Cardiac fibroblast (primary cell): Measurements from ENCODE around the gene AAGAB.
"Not testable (repeated sequence)": the region's sequence is repeated elsewhere in the genome, so short reads cannot be mapped to it uniquely, and the experiment has no call there.

ENCODE experiments used
- DNase-seq, 2 donors: peaks; one replicate each; pipeline versions ENCODE4 v3.0.0 to v3.0.0-alpha.2; 2010; ENCODE audit warnings: low read depth in 2 of 2
- H3K4me3 ChIP-seq, 2 donors: replicated peaks in 1 of 2; 1 replicate in 1 of 2; 2 replicates in 1 of 2; pipeline ENCODE4 v1.5.1; 2011; ENCODE audit warnings: low read depth in 2 of 2, low read length in 2 of 2, mild to moderate bottlenecking in 2 of 2, moderate library complexity in 1 of 2
- CTCF ChIP-seq: IDR thresholded peaks from one replicate; pipeline ENCODE4 v1.5.1; 2011; ENCODE audit warnings: low read depth, mild to moderate bottlenecking, low read length, inconsistent platforms

Gene AAGAB

GRCh38 chr15:67267951-67268941, 13.8 kb upstream of the AAGAB start:
- no peak for DNase-seq
- H3K4me3 ChIP-seq, result no peak overlapping the region
- no peak for TF ChIP-seq CTCF

GRCh38 chr15:67267440-67267839, 13.0 kb upstream of the AAGAB start:
- no peak for DNase-seq
- TF ChIP-seq CTCF, result no peak
- no peak overlapping the region for H3K4me3 ChIP-seq

GRCh38 chr15:67266870-67267269, 12.4 kb upstream of the AAGAB start:
- DNase-seq, result no peak
- H3K4me3 ChIP-seq, result no peak overlapping the region
- no peak for TF ChIP-seq CTCF

GRCh38 chr15:67259806-67260205, 5.3 kb upstream of the AAGAB start:
- no peak for TF ChIP-seq CTCF
- no peak overlapping the region for H3K4me3 ChIP-seq

GRCh38 chr15:67259379-67259778, 4.9 kb upstream of the AAGAB start:
- no peak for TF ChIP-seq CTCF
- no peak overlapping the region for H3K4me3 ChIP-seq
- no peak for DNase-seq

More at GRCh38 chr15:67259806-67260205, 5.3 kb upstream of the AAGAB start:
- no peak for DNase-seq

GRCh38 chr15:67258412-67258811, 4.0 kb upstream of the AAGAB start:
- H3K4me3 ChIP-seq, DNase-seq: not testable (repeated sequence)

- TF ChIP-seq CTCF, result no peak
- H3K4me3 ChIP-seq, result no peak overlapping the region
- DNase-seq, result no peak
Measured at GRCh38 chr15:67256051-67256450, 1.6 kb upstream of the AAGAB start.
